ENCODE results near the gene TAC3.
"Not testable (repeated sequence)": the region's sequence is repeated elsewhere in the genome, so short reads cannot be mapped to it uniquely, and the experiment has no call there.

TAC3 gene

GRCh38 chr12:56980941-56981530, 35.3 kb downstream of the TAC3 start:
- no peak for DNase-seq (ENCODE audit: low read depth)
- TF ChIP-seq, protein P1, sequence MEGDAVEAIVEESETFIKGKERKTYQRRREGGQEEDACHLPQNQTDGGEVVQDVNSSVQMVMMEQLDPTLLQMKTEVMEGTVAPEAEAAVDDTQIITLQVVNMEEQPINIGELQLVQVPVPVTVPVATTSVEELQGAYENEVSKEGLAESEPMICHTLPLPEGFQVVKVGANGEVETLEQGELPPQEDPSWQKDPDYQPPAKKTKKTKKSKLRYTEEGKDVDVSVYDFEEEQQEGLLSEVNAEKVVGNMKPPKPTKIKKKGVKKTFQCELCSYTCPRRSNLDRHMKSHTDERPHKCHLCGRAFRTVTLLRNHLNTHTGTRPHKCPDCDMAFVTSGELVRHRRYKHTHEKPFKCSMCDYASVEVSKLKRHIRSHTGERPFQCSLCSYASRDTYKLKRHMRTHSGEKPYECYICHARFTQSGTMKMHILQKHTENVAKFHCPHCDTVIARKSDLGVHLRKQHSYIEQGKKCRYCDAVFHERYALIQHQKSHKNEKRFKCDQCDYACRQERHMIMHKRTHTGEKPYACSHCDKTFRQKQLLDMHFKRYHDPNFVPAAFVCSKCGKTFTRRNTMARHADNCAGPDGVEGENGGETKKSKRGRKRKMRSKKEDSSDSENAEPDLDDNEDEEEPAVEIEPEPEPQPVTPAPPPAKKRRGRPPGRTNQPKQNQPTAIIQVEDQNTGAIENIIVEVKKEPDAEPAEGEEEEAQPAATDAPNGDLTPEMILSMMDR (IDR thresholded peaks at IDR 0.05; ENCODE audit: low read length, missing control alignments) = no peak
- H3K4me3 ChIP-seq (replicated peaks; ENCODE audit: low read depth, low read length) = no peak overlapping the region

DNA sequence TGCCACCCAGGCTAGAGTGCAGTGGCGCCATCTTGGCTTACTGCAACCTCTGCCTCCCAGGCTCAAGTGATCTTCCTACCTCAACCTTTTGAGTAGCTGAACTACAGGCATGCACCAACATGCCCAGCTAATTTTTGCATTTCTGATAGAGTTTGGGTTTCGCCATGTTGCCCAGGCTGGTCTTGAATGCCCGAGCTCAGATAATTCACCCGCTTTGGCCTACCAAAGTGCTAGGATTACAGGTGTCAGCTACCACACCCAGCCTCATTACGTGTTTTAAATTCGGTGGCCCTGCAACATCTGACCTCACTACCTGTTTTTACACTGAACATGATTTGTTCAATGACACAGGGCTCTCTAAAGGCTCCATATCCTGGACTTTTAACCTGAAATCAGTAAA, 36.1 kb downstream of the TAC3 start:
- DNase-seq (ENCODE audit: low read depth) = no peak
- TF ChIP-seq, protein P1 (IDR thresholded peaks at IDR 0.05; ENCODE audit: low read length, missing control alignments) = no peak
- no peak overlapping the region for H3K4me3 ChIP-seq (replicated peaks; ENCODE audit: low read depth, low read length)

DNA sequence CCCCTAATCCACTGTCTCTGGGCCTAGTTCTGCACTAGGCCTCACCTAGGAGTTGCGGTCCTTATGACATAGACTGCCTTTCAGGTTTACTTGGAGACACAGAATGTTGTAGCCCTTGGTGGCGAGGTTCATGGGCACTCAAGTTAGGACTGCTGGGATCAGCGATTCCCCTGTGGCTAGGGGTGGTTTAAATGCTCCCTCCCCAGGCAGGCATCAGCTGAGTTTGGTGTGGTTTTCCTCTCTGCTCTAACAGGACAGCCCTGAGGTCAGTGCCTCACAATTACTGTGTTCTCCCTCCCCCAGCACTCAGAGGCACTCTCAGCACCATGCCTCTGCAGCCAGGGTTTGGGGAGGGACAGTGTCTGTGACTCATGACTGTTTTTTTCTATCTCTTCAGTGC, 36.7 kb downstream of the TAC3 start:
- no peak overlapping the region for H3K4me3 ChIP-seq (replicated peaks; ENCODE audit: low read depth, low read length)
- TF ChIP-seq, protein P1 (IDR thresholded peaks at IDR 0.05; ENCODE audit: low read length, missing control alignments) = no peak
- no peak for DNase-seq (ENCODE audit: low read depth)

DNA sequence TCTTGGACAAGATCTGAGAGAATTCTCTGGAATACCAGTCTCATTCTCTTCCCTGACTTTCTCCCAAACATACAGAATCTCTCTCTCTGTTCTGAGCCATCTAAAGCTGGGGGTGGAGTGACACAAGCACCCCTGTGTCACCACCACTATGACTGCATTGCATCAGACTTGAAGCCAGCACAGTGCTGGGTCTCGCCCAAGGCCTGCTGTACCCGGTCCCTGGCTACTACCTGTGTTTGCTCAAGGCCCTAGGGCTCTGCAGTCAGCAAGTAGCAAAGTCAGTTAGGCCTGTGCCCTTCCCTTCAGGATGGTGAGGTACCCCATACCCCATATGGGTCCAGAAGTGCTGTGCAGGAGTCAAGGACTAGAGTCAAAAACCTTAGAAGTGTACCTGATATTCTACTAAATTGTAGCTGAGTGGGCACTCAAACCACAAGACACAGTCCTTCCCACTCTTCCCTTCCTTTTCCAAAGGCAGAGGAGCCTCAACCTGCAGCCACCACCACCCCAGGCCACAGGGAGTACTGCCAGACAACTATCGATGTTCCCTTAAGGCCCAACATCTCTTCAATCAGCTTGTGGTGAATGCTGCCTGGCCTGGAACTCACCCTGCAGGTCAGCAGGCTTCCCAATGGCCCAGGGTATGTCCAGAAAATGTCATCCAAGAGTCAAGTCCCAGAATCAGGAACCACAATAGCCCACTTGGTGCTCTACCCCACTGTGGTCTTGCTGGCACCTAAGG, 37.8 kb downstream of the TAC3 start:
- H3K4me3 ChIP-seq (replicated peaks; ENCODE audit: low read depth, low read length) = no peak overlapping the region
- TF ChIP-seq, protein P1 (IDR thresholded peaks at IDR 0.05; ENCODE audit: low read length, missing control alignments) = no peak
- DNase-seq (ENCODE audit: low read depth) = no peak

DNA sequence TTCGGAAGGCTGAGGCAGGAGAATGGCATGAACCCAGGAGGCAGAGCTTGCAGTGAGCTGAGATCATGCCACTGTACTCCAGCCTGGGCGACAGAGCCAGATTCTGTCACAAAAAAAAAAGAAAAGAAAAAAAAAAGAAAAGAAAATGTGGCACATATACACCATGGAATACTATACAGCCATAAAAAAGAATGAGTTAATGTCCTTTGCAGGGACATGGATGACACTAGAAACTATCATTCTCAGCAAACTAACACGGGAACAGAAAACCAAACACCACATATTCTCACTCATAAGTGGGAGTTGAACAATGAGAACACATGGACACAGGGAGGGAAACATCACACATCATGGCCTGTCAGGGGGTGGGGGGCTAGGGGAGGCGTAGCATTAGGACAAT, 39.0 kb downstream of the TAC3 start:
- H3K4me3 ChIP-seq (replicated peaks; ENCODE audit: low read depth, low read length); DNase-seq (ENCODE audit: low read depth): not testable (repeated sequence)

DNA sequence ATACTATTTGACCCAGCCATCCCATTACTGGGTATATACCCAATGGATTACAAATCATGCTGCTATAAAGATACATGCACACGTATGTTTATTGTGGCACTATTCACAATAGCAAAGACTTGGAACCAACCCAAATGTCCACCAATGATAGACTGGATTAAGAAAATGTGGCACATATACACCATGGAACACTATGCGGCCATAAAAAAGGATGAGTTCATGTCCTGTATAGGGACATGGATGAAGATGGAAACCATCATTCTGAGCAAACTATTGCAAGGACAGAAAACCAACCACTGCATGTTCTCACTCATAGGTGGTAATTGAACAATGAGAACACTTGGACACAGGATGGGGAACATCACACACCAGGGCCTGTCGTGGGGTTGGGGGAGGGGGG, 42.1 kb downstream of the TAC3 start:
- not testable (repeated sequence) for DNase-seq (ENCODE audit: low read depth); H3K4me3 ChIP-seq (replicated peaks; ENCODE audit: low read depth, low read length)

DNA sequence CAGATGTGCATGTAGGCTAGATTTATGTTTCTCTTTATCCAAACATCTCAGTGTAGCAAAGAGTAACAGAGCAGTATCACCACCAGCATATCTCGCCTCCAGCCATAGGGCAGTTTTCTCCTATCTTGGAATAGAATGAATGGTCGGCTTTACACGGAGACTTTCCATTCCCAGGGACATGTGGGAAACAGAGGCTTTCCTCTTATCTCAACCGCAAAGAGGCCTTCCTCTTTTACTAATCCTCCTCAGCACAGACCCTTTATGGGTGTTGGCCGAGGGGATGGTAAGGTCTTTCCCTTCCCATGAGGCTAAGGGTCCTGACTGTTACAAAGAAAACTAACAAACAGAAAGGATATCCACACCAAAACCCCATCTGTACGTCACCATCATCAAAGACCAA, 47.4 kb downstream of the TAC3 start:
- not testable (repeated sequence) for DNase-seq (ENCODE audit: low read depth)

DNA sequence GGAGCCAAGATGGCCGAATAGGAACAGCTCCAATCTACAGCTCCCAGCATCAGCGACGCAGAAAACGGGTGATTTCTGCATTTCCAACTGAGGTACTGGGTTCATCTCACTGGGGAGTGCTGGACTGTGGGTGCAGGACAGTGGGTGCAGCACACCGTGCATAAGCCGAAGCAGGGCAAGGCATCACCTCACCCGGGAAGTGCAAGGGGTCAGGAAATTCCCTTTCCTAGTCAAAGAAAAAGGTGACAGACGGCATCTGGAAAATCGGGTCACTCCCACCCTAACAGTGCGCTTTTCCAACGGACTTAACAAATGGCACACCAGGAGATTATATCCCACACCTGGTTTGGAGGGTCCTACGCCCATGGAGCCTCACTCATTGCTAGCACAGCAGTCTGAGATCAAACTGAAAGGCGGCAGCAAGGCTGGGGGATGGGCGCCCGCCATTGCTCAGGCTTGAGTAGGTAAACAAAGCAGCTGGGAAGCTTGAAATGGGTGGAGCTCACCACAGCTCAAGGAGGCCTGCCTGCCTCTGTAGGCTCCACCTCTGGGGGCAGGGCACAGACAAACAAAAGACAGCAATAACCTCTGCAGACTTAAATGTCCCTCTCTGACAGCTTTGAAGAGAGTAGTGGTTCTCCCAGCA, 50.2 kb downstream of the TAC3 start:
- DNase-seq (ENCODE audit: low read depth); H3K4me3 ChIP-seq (replicated peaks; ENCODE audit: low read depth, low read length): not testable (repeated sequence)

More for the DNA sequence above, 47.4 kb downstream of the TAC3 start:
- H3K4me3 ChIP-seq (replicated peaks; ENCODE audit: low read depth, low read length) = not testable (repeated sequence)

DNA sequence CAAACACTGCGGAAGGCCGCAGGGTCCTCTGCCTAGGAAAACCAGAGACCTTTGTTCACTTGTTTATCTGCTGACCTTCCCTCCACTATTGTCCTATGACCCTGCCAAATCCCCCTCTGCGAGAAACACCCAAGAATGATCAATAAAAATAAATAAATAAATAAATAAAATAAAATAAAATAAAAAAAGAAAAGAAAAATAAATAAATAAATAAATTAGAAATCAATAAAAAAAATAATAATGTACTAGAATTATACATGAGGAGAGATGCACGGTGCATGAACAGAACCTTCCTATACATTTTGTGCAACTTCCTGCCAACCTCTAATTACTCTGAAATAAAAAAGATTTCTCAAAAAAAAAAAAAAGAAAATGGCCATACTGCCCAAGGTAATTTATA, 51.2 kb downstream of the TAC3 start:
- DNase-seq (ENCODE audit: low read depth); H3K4me3 ChIP-seq (replicated peaks; ENCODE audit: low read depth, low read length): not testable (repeated sequence)

DNA sequence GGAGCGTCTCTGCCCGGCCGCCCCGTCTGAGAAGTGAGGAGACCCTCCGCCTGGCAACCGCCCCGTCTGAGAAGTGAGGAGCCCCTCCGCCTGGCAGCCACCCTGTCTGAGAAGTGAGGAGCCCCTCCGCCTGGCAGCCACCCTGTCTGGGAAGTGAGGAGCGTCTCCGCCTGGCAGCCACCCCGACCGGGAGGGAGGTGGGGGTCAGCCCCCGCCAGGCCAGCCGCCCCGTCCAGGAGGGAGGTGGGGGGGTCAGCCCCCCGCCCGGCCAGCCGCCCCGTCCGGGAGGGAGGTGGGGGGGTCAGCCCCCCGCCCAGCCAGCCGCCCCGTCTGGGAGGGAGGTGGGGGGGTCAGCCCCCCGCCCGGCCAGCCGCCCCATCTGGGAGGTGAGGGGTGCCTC, 52.8 kb downstream of the TAC3 start:
- H3K4me3 ChIP-seq (replicated peaks; ENCODE audit: low read depth, low read length); DNase-seq (ENCODE audit: low read depth): not testable (repeated sequence)

DNA sequence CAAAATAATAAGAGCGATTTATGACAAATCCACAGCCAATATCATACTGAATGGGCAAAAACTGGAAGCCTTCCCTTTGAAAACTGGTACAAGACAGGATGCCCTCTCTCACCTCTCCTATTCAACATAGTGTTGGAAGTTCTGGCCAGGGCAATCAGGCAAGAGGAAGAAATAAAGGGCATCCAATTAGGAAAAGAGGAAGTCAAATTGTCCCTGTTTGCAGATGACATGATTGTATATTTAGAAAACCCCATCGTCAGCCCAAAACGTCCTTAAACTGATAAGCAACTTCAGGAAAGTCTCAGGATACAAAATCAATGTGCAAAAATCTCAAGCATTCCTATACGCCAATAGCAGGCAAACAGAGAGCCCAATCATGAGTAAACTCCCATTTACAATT, 54.1 kb downstream of the TAC3 start:
- not testable (repeated sequence) for H3K4me3 ChIP-seq (replicated peaks; ENCODE audit: low read depth, low read length); DNase-seq (ENCODE audit: low read depth)

Measured in fibroblast of pulmonary artery (primary cell).